ENCODE data around the gene CTRB1.

- no peak for TF ChIP-seq EZH2 (IDR thresholded peaks at IDR 0.05; ENCODE audit: borderline replicate concordance, low read length)
- TF ChIP-seq CTCF (IDR thresholded peaks at IDR 0.05; ENCODE audit: low read length), result no peak
Measured at GRCh38 chr16:75244225-75244809, 25.5 kb downstream of the CTRB1 start.
